ENCODE data around the gene GLIPR1L1. TPM values are rescaled to one million over a fixed set of nuclear protein-coding genes. Genes with fewer than 3 reads are reported as not detected.

The GLIPR1L1 gene
- total and polyA plus RNA-seq, 5 experiments from 2014 or later: not detected

DNA sequence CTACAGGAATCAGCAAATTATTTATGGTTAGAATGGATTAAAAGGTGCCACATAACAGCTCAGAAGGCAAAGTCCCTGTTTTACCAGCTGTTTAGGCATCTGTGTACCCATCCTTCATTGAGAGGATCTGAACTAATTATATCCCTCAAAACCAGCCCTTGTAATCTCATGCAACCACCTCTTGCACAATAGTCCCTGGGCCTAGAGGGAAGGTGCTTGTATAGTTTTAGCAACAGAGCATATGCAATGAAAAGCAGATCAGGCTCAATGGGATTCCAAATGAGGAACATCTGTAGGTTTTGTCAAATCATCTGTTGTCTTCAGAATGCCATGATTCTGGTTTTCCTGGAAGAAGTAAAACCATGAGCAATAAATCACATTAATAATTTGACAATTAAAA, 30.4 kb downstream of the GLIPR1L1 start:
- POLR2A ChIA-PET: no interaction called here

GRCh38 chr12:75366629-75367028, 32.2 kb downstream of the GLIPR1L1 start:
- POLR2A ChIA-PET: interaction anchor here (0.8 kb wide), 1 partner anchor 144 kb away, joined by 3 read pairs; no protein-coding TSS in a partner anchor

More for the DNA sequence above, 30.4 kb downstream of the GLIPR1L1 start:
- Mint-ChIP-seq H3K9me3 (peaks cover 0 to 12% (median 0%) of the 10 kb centered on the region in 9 donors), H3K4me1 (peaks cover 0 to 9% (median 2%) of the 10 kb centered on the region in 4 donors), H3K36me3 (peaks cover 0 to 2% (median 0%) of the 10 kb centered on the region in 3 donors), H3K27me3 (no peaks in the 10 kb centered on the region), H3K27ac (no peak overlapping the region), H3K4me3 (no peak overlapping the region)
- DNase-seq (no peak), ATAC-seq (no peak)

GRCh38 chr12:75374971-75375370, 40.5 kb downstream of the GLIPR1L1 start:
- DNase-seq: no peak
- no peaks in the 10 kb centered on the region for H3K27me3 Mint-ChIP-seq
- no peak overlapping the region for H3K4me3 Mint-ChIP-seq
- ATAC-seq: no peak
- peaks cover 0 to 10% (median 5%) of the 10 kb centered on the region in 3 donors for H3K36me3 Mint-ChIP-seq
- H3K27ac Mint-ChIP-seq: no peak overlapping the region
- no peaks in the 10 kb centered on the region for H3K9me3 Mint-ChIP-seq
- no peaks in the 10 kb centered on the region for H3K4me1 Mint-ChIP-seq
- POLR2A ChIA-PET: no interaction called here

More at GRCh38 chr12:75366629-75367028, 32.2 kb downstream of the GLIPR1L1 start:
- H3K27ac Mint-ChIP-seq: no peak overlapping the region
- H3K4me3 Mint-ChIP-seq: no peak overlapping the region
- ATAC-seq (no peak), DNase-seq (no peak)
- no peaks in the 10 kb centered on the region for H3K4me1 Mint-ChIP-seq
- H3K36me3 Mint-ChIP-seq: no peaks in the 10 kb centered on the region
- H3K27me3 Mint-ChIP-seq: no peaks in the 10 kb centered on the region
- no peaks in the 10 kb centered on the region for H3K9me3 Mint-ChIP-seq

- ATAC-seq (no peak), DNase-seq (no peak)
- H3K27ac Mint-ChIP-seq: no peak overlapping the region
- H3K4me1 Mint-ChIP-seq: no peaks in the 10 kb centered on the region
- H3K27me3 Mint-ChIP-seq: no peaks in the 10 kb centered on the region
- POLR2A ChIA-PET: no interaction called here
- no peak overlapping the region for H3K4me3 Mint-ChIP-seq
- H3K36me3 Mint-ChIP-seq: peaks cover 0 to 10% (median 5%) of the 10 kb centered on the region in 3 donors
- no peaks in the 10 kb centered on the region for H3K9me3 Mint-ChIP-seq
Measured at GRCh38 chr12:75378354-75378753, 43.9 kb downstream of the GLIPR1L1 start.

DNA sequence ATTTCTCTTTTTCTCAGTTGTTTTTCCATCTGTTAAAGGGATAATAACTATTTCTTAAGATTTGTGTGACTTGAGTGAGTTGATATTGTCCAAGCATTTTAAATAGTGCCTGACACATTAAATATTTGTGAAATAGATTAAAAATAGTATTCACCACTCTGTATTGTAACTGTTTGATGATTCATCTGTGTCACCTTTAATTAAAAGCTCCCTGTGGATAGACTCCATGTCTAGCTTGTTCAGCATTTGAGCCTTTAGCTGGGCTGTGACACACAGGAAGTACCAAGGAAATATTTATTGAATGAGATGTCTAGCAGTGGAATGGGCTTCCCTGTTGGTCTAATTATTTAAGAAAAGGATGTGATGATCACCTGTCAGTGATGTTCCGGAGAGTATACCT, 54.6 kb downstream of the GLIPR1L1 start:
- peak overlapping the region in 9 of 10 donors; percentile 11 to 100 (median 98) for H3K27ac Mint-ChIP-seq

DNA sequence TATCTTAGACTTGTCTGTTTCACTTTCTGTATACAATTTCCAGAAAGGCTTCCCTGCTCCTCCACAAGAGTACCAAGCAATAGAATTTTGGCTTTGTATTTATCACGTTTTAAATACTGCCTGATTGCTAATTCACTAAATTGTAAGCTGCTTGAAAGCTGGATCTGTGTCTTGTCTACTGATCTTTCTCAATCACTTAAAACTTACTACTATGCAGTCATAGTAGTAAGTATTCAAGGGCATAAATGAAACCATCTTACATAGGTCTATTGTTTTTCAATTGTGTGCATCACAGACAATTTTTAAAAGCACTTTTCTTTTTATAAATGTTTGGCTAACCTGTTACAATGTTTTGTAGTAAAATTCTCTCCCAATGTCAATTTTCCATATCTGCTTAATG, 55.2 kb downstream of the GLIPR1L1 start:
- Mint-ChIP-seq H3K27ac (peak overlapping the region; percentile 24 to 100 (median 98)), H3K9me3 (no peaks in the 10 kb centered on the region), H3K4me1 (peaks cover 12 to 51% (median 33%) of the 10 kb centered on the region in 4 donors), H3K4me3 (peak overlapping the region in 8 of 10 donors; percentile 90 to 96 (median 94)), H3K36me3 (peaks cover 0 to 3% (median 0%) of the 10 kb centered on the region in 3 donors), H3K27me3 (no peaks in the 10 kb centered on the region)
- DNase-seq: no peak
- POLR2A ChIA-PET: no interaction called here
- no peak for ATAC-seq

More for the DNA sequence above, 54.6 kb downstream of the GLIPR1L1 start:
- H3K4me3 Mint-ChIP-seq: peak overlapping the region in 1 of 10 donors; percentile 46
- DNase-seq: no peak
- POLR2A ChIA-PET: no interaction called here
- H3K4me1 Mint-ChIP-seq: peaks cover 12 to 51% (median 33%) of the 10 kb centered on the region in 4 donors
- no peaks in the 10 kb centered on the region for H3K9me3 Mint-ChIP-seq
- ATAC-seq: no peak
- peaks cover 0 to 3% (median 0%) of the 10 kb centered on the region in 3 donors for H3K36me3 Mint-ChIP-seq
- H3K27me3 Mint-ChIP-seq: no peaks in the 10 kb centered on the region

DNA sequence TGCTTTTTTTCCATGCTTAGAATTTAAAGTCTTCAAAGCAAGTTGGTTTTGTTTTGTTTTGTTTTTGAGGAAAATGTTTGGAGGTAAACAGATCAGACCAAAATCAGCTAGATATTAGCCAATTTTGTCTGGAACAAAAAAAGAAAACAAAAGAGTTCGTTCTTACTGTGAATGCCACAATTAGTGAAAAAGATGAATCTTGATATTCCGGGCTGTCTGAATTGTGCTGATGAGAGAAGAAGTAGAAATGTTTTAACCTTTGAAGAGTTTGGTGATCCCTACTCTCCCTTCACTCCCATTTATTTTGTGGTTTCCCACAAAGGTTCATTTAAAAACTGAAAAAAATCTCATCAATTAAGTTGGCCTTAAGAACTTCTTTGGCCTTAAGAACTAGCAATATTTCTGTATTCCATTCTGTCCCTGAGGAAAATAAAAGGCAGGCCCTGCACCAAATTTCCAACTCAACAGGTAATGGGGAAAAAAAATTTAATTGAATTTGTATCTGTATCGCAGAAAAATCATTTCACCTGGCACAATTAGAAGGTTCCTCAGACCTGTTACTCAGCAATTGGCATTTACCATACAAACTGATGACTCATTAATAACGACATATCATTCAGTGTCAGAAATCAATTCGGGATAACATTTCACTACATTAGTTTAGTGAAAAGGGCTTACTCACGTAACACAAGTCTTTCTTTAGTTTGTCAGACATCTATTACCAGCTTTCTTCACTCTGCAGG, 55.9 kb downstream of the GLIPR1L1 start:
- no peak for ATAC-seq
- Mint-ChIP-seq H3K9me3 (no peaks in the 10 kb centered on the region), H3K4me3 (peak overlapping the region; percentile 90 to 97 (median 94)), H3K27me3 (no peaks in the 10 kb centered on the region), H3K4me1 (peaks cover 12 to 51% (median 33%) of the 10 kb centered on the region in 4 donors), H3K36me3 (peaks cover 0 to 3% (median 0%) of the 10 kb centered on the region in 3 donors), H3K27ac (peak overlapping the region; percentile 97 to 100 (median 98))
- POLR2A ChIA-PET: interaction anchor here (1.2 to 2.0 kb wide), 4 partner anchors 89 to 121 kb away, joined by 5 to 27 read pairs (median 9); partner anchors contain the start of genes GLIPR1 and KRR1
- DNase-seq: peak in 1 of 10 donors; percentile 9

GRCh38 chr12:75390899-75391538, 56.5 kb downstream of the GLIPR1L1 start, which contains the start of gene GLIPR1L2:
GLIPR1L2 (plus strand) TSS chr12:75391089; CDS start chr12:75391117, 28 bp downstream.
- H3K36me3 Mint-ChIP-seq: no peaks in the 10 kb centered on the region
- peak within 1 kb of the TSS; percentile 97 to 100 (median 98) for H3K27ac Mint-ChIP-seq
- no peaks in the 10 kb centered on the region for H3K9me3 Mint-ChIP-seq
- ATAC-seq (peak; percentile 89 to 92), DNase-seq (peak; percentile 67 to 92 (median 83))
- no peaks in the 10 kb centered on the region for H3K27me3 Mint-ChIP-seq
- H3K4me3 Mint-ChIP-seq: peak within 1 kb of the TSS; percentile 90 to 97 (median 94)
- POLR2A ChIA-PET: interaction anchor here (1.1 to 2.0 kb wide), 7 partner anchors 89 to 641 kb away, joined by 3 to 27 read pairs (median 5); partner anchors contain the start of genes GLIPR1, KRR1 and PHLDA1
- H3K4me1 Mint-ChIP-seq: peaks cover 14 to 57% (median 38%) of the 10 kb centered on the region in 4 donors

GRCh38 chr12:75404231-75404630, 69.8 kb downstream of the GLIPR1L1 start:
- no peaks in the 10 kb centered on the region for H3K4me1 Mint-ChIP-seq
- H3K36me3 Mint-ChIP-seq: peaks cover 4 to 14% (median 6%) of the 10 kb centered on the region in 3 donors
- ATAC-seq (no peak), DNase-seq (no peak)
- H3K9me3 Mint-ChIP-seq: no peaks in the 10 kb centered on the region
- no peak overlapping the region for H3K27ac Mint-ChIP-seq
- POLR2A ChIA-PET: no interaction called here
- no peak overlapping the region for H3K4me3 Mint-ChIP-seq
- H3K27me3 Mint-ChIP-seq: no peaks in the 10 kb centered on the region

GRCh38 chr12:75407683-75408082, 73.2 kb downstream of the GLIPR1L1 start:
- H3K27me3 Mint-ChIP-seq: no peaks in the 10 kb centered on the region
- peaks cover 9 to 23% (median 14%) of the 10 kb centered on the region in 3 donors for H3K36me3 Mint-ChIP-seq
- peaks cover 0 to 2% (median 0%) of the 10 kb centered on the region in 9 donors for H3K9me3 Mint-ChIP-seq
- no peak overlapping the region for H3K27ac Mint-ChIP-seq
- no peaks in the 10 kb centered on the region for H3K4me1 Mint-ChIP-seq
- DNase-seq (no peak), ATAC-seq (no peak)
- POLR2A ChIA-PET: no interaction called here
- no peak overlapping the region for H3K4me3 Mint-ChIP-seq

DNA sequence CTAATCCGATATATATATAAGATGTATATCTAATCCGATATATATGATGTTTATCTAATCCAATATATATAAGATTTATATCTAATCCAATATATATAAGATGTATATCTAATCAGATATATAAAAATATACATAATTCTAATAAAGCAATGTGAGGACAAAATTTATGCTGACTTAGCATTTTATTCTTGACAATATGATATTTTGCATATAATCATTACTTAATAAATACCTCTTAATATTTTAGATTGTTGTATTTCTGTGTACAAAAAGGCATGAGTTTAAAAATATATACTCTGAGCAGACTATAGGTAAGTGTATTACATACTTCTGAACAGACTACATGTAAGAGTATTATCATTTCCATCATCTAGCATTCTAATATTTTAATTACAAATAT, 75.4 kb downstream of the GLIPR1L1 start:
- Mint-ChIP-seq H3K27ac (no peak overlapping the region), H3K9me3 (peaks cover 0 to 2% (median 0%) of the 10 kb centered on the region in 9 donors), H3K27me3 (no peaks in the 10 kb centered on the region), H3K4me1 (no peaks in the 10 kb centered on the region), H3K36me3 (peaks cover 5 to 17% (median 13%) of the 10 kb centered on the region in 3 donors), H3K4me3 (no peak overlapping the region)
- POLR2A ChIA-PET: no interaction called here
- DNase-seq: no peak
- ATAC-seq: no peak

GRCh38 chr12:75414671-75415070, 80.2 kb downstream of the GLIPR1L1 start:
- peaks cover 0 to 2% (median 0%) of the 10 kb centered on the region in 9 donors for H3K9me3 Mint-ChIP-seq
- H3K4me3 Mint-ChIP-seq: no peak overlapping the region
- ATAC-seq (no peak), DNase-seq (no peak)
- POLR2A ChIA-PET: no interaction called here
- peaks cover 7 to 9% (median 8%) of the 10 kb centered on the region in 3 donors for H3K36me3 Mint-ChIP-seq
- no peaks in the 10 kb centered on the region for H3K27me3 Mint-ChIP-seq
- no peaks in the 10 kb centered on the region for H3K4me1 Mint-ChIP-seq
- H3K27ac Mint-ChIP-seq: no peak overlapping the region

- no peaks in the 10 kb centered on the region for H3K4me1 Mint-ChIP-seq
- no peak for DNase-seq
- H3K27me3 Mint-ChIP-seq: no peaks in the 10 kb centered on the region
- peaks cover 4 to 6% (median 5%) of the 10 kb centered on the region in 3 donors for H3K36me3 Mint-ChIP-seq
- H3K4me3 Mint-ChIP-seq: no peak overlapping the region
- ATAC-seq: no peak
- no peak overlapping the region for H3K27ac Mint-ChIP-seq
- H3K9me3 Mint-ChIP-seq: peaks cover 0 to 3% (median 0%) of the 10 kb centered on the region in 9 donors
- POLR2A ChIA-PET: no interaction called here
Measured at GRCh38 chr12:75419841-75420240, 85.4 kb downstream of the GLIPR1L1 start.

Measured in naive thymus-derived CD8-positive, alpha-beta T cell (primary cell).